GM12891 (cell line): ENCODE data around the gene POLR1D.

Source experiments
- POLR2A ChIP-seq: IDR thresholded peaks from 2 replicates; pipeline ENCODE4 v1.6.1; 2011; ENCODE audit warnings: low read depth, low read length, control low read depth
- POLR2AphosphoS5 ChIP-seq: IDR thresholded peaks from 2 replicates; pipeline ENCODE4 v1.6.1; 2011; ENCODE audit warnings: low read depth, low read length, control low read depth
- POU2F2 ChIP-seq: IDR thresholded peaks from 2 replicates; pipeline ENCODE4 v1.6.1; 2011; ENCODE audit warnings: low read depth, mild to moderate bottlenecking, control low read depth, low read length, moderate library complexity
- TAF1 ChIP-seq: IDR thresholded peaks from 2 replicates; pipeline ENCODE4 v1.6.1; 2011; ENCODE audit warnings: low read depth, low read length, control low read depth

GRCh38 chr13:27595055-27595811 is 26.5 kb upstream of the POLR1D start:
- TF ChIP-seq POLR2A = no peak
- no peak for TF ChIP-seq POLR2AphosphoS5
- no peak for TF ChIP-seq POU2F2
- no peak for TF ChIP-seq TAF1
